Measurements from ENCODE around the gene FAM174C. TPM values are rescaled to one million over a fixed set of nuclear protein-coding genes. Genes with fewer than 3 reads are reported as not detected.

Gene FAM174C
- total RNA-seq, 1 donor: 25.2 TPM

- peak overlapping the region; percentile 86 for H3K4me3 ChIP-seq (ENCODE audit: low read depth, low read length)
- peak; percentile 40 for TF ChIP-seq CTCF (IDR thresholded peaks at IDR 0.05; ENCODE audit: insufficient read depth, low read length)
- DNase-seq (ENCODE audit: low read depth): peak; percentile 97
Measured at GRCh38 chr19:1252821-1253513, 22.4 kb upstream of the FAM174C start.

- no peak for DNase-seq (ENCODE audit: low read depth)
- TF ChIP-seq CTCF (IDR thresholded peaks at IDR 0.05; ENCODE audit: insufficient read depth, low read length): no peak
- H3K4me3 ChIP-seq (ENCODE audit: low read depth, low read length): peak overlapping the region; percentile 64
Measured at GRCh38 chr19:1253514-1254080, 21.7 kb upstream of the FAM174C start.

GRCh38 chr19:1254081-1254527, 21.2 kb upstream of the FAM174C start:
- TF ChIP-seq CTCF (IDR thresholded peaks at IDR 0.05; ENCODE audit: insufficient read depth, low read length): no peak
- no peak for DNase-seq (ENCODE audit: low read depth)
- H3K4me3 ChIP-seq (ENCODE audit: low read depth, low read length): no peak overlapping the region

GRCh38 chr19:1254530-1255185, 20.7 kb upstream of the FAM174C start:
- TF ChIP-seq CTCF (IDR thresholded peaks at IDR 0.05; ENCODE audit: insufficient read depth, low read length): no peak
- no peak for DNase-seq (ENCODE audit: low read depth)
- H3K4me3 ChIP-seq (ENCODE audit: low read depth, low read length): no peak overlapping the region

GRCh38 chr19:1255186-1256161, 19.9 kb upstream of the FAM174C start:
- no peak for TF ChIP-seq CTCF (IDR thresholded peaks at IDR 0.05; ENCODE audit: insufficient read depth, low read length)
- no peak for DNase-seq (ENCODE audit: low read depth)
- no peak overlapping the region for H3K4me3 ChIP-seq (ENCODE audit: low read depth, low read length)
